Gastroesophageal sphincter (tissue), 4 donors: Measurements from ENCODE around the gene TUBB4B. TPM values are rescaled to one million over a fixed set of nuclear protein-coding genes. Genes with fewer than 3 reads are reported as not detected.
A peak's percentile ranks its signal among the peaks of the same experiment; 100 is the strongest.

Source experiments
- ATAC-seq: fragments of 150-250 bp; one replicate; pipeline ENCODE4 v1.9.1; 2016; ENCODE audit warnings: mild to moderate bottlenecking, moderate library complexity
- H3K27ac ChIP-seq, 4 donors: fragments of 200-600 bp; sonication (generic) in 3 of 4; 1 replicate in 3 of 4; 2 replicates in 1 of 4; pipeline ENCODE4 v1.5.1; 2016 to 2019
- H3K27me3 ChIP-seq: fragments of 200-600 bp; sonication (generic); one replicate; pipeline ENCODE4 v1.5.1; 2019
- H3K36me3 ChIP-seq, 2 donors: fragments of 200-600 bp; sonication (generic); one replicate each; pipeline ENCODE4 v1.5.1; 2019; ENCODE audit warnings: control low read depth in 1 of 2
- H3K4me1 ChIP-seq, 3 donors: fragments of 200-600 bp; sonication (generic); 1 replicate in 2 of 3; 2 replicates in 1 of 3; pipeline ENCODE4 v1.5.1; 2016 to 2019; ENCODE audit warnings: control low read depth in 2 of 3
- H3K4me3 ChIP-seq, 2 donors: fragments of 200-600 bp; sonication (generic); one replicate each; pipeline ENCODE4 v1.5.1; 2019; ENCODE audit warnings: mild to moderate bottlenecking in 1 of 2, moderate library complexity in 1 of 2
- H3K9me3 ChIP-seq, 3 donors: fragments of 200-600 bp; sonication (generic); one replicate each; pipeline ENCODE4 v1.5.1; 2017 to 2019; ENCODE audit warnings: control low read depth in 2 of 3
- EP300 ChIP-seq: sonication (generic); formaldehyde crosslinking; IDR thresholded peaks from one replicate; pipeline ENCODE4 v1.6.1; 2017; ENCODE audit warnings: antibody characterized with exemption, mild to moderate bottlenecking
- POLR2A ChIP-seq, 2 donors: fragments of 450-650 bp; IDR thresholded peaks; one replicate each; pipeline ENCODE4 v1.6.1; 2017; ENCODE audit warnings: antibody characterized with exemption in 2 of 2, mild to moderate bottlenecking in 2 of 2, moderate library complexity in 1 of 2
- POLR2AphosphoS5 ChIP-seq: sonication (generic); formaldehyde crosslinking; IDR thresholded peaks from one replicate; pipeline ENCODE4 v1.6.1; 2017; ENCODE audit warnings: antibody characterized with exemption
- WGBS, 2 donors: methylation state at CpG; one replicate each; pipeline ENCODE4 v1.1.5; 2018; ENCODE audit warnings: low coverage in 1 of 2; 5-methylcytosine and 5-hydroxymethylcytosine counted together
- total RNA-seq, 4 donors: library from RNA; depleted of rRNA; stranded (reverse); fragments of >200 nt; gene quantifications; one replicate each; pipeline ENCODE4 v1.1.0, GENCODE V29; 2016
- TF ChIP-seq, protein P1 (sequence below), 4 experiments: fragments of 200-600 bp in 2 of 4; fragments of 450-650 bp in 2 of 4; sonication (generic) in 1 of 4; IDR thresholded peaks; one replicate each; pipeline ENCODE4 v1.5.1; 2017 to 2019; ENCODE audit warnings: antibody characterized with exemption in 4 of 4, mild to moderate bottlenecking in 2 of 4, moderate library complexity in 2 of 4

The TUBB4B gene
- total RNA-seq, 4 donors from 2014 or later: 220 to 488 (median 265) TPM

DNA sequence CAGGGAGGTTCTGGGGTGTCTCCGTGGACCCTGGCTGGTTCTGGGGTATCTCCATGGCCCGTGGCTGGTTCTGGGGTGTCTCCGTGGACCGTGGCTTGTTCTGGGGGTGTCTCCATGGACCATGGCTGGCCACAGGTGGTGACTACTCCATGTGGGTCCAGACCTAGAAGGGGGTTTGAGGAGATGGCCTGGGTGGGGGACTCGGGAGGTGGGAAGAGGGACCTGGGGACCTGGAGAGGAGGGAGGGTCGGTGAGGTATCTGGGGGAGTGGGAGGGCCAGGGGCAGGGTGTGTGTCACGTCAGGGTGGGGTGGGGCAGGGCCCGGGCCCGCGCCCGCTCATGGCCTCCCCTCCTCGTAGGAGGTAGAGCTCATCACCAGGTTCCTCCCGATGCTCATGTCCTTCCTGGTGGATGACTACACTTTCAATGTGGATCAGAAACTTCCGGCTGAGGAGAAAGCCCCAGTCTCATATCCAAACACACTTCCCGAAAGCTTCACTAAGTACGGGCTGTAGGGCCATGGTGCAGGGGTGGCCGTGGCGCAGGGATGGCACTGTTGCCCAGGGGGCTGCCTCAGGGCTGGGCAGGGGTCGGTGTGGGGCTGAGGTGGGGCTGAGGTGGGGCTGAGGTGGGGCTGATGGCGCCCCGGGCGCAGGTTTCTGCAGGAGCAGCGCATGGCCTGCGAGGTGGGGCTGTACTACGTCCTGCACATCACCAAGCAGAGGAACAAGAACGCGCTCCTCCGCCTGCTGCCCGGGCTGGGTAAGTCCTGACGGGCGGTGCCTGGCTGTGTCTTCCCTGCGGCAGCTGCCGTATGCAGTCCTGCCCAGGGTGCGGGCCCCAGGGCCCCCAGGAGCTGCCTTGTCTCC, 25.7 kb downstream of the TUBB4B start:
- TF ChIP-seq POLR2AphosphoS5: no peak
- no peak for TF ChIP-seq EP300
- TF ChIP-seq, protein P1, sequence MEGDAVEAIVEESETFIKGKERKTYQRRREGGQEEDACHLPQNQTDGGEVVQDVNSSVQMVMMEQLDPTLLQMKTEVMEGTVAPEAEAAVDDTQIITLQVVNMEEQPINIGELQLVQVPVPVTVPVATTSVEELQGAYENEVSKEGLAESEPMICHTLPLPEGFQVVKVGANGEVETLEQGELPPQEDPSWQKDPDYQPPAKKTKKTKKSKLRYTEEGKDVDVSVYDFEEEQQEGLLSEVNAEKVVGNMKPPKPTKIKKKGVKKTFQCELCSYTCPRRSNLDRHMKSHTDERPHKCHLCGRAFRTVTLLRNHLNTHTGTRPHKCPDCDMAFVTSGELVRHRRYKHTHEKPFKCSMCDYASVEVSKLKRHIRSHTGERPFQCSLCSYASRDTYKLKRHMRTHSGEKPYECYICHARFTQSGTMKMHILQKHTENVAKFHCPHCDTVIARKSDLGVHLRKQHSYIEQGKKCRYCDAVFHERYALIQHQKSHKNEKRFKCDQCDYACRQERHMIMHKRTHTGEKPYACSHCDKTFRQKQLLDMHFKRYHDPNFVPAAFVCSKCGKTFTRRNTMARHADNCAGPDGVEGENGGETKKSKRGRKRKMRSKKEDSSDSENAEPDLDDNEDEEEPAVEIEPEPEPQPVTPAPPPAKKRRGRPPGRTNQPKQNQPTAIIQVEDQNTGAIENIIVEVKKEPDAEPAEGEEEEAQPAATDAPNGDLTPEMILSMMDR (IDR thresholded peaks at IDR 0.05): no peak
- TF ChIP-seq POLR2A (IDR thresholded peaks at IDR 0.05): no peak
- no peaks in the 10 kb centered on the region for H3K27me3 ChIP-seq
- no peak for ATAC-seq
- H3K4me3 ChIP-seq: no peak overlapping the region
- H3K36me3 ChIP-seq: peaks cover 0 to 82% of the 10 kb centered on the region in 2 donors
- H3K27ac ChIP-seq: no peak overlapping the region
- H3K4me1 ChIP-seq: peaks cover 0 to 33% (median 12%) of the 10 kb centered on the region in 3 donors
- WGBS, 2 donors: 88% methylated on average over 6 of the region's 34 CpGs; no CpG with 5 or more reads in 1 of the 2 donors
- H3K9me3 ChIP-seq: no peaks in the 10 kb centered on the region

DNA sequence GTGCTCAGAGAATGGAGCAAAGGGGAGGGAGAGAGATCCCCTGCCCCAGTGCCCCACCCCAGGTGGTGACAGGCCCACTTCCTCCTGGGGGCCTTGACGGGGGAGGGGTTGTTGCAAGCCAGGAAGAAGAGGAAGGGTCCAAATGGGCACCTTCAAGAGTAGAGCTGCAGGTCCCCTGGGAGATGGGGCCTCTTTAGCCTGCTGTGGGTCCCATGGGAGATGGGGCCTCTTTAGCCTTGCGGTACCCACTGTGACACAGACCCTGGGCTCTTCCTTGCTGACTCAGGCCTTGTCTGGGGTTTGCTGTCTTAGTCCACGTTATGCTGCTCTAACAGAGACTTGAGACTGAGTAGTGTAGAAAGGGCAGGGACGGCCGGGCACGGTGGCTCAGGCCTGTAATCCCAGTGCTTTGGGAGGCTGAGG, 26.9 kb downstream of the TUBB4B start:
- Histone ChIP-seq H3K36me3 (peaks cover 0 to 91% of the 10 kb centered on the region in 2 donors), H3K4me3 (no peak overlapping the region), H3K9me3 (no peaks in the 10 kb centered on the region), H3K27me3 (no peaks in the 10 kb centered on the region), H3K27ac (peak overlapping the region in 2 of 4 donors; percentile 37 to 49), H3K4me1 (peaks cover 0 to 25% (median 12%) of the 10 kb centered on the region in 3 donors)
- 61 to 89% methylated on average over 3 to 5 of the region's 6 CpGs for whole genome bisulfite sequencing, 2 donors
- no peak for ATAC-seq
- TF ChIP-seq POLR2AphosphoS5 (no peak), POLR2A (IDR thresholded peaks at IDR 0.05) (no peak), EP300 (no peak)
- TF ChIP-seq, protein P1 (IDR thresholded peaks at IDR 0.05): no peak

GRCh38 chr9:137268538-137269201, 27.6 kb downstream of the TUBB4B start:
- Histone ChIP-seq H3K4me1 (peaks cover 0 to 25% (median 12%) of the 10 kb centered on the region in 3 donors), H3K4me3 (no peak overlapping the region), H3K27ac (peak overlapping the region in 3 of 4 donors; percentile 49 to 65 (median 58)), H3K9me3 (no peaks in the 10 kb centered on the region), H3K27me3 (peaks cover 7% of the 10 kb centered on the region), H3K36me3 (peaks cover 0 to 90% of the 10 kb centered on the region in 2 donors)
- ATAC-seq: no peak
- TF ChIP-seq POLR2AphosphoS5: no peak
- no peak for TF ChIP-seq POLR2A (IDR thresholded peaks at IDR 0.05)
- TF ChIP-seq, protein P1 (IDR thresholded peaks at IDR 0.05): no peak
- TF ChIP-seq EP300: no peak
- WGBS, 2 donors: 66 to 69% methylated on average over 14 to 15 of the region's 19 CpGs

DNA sequence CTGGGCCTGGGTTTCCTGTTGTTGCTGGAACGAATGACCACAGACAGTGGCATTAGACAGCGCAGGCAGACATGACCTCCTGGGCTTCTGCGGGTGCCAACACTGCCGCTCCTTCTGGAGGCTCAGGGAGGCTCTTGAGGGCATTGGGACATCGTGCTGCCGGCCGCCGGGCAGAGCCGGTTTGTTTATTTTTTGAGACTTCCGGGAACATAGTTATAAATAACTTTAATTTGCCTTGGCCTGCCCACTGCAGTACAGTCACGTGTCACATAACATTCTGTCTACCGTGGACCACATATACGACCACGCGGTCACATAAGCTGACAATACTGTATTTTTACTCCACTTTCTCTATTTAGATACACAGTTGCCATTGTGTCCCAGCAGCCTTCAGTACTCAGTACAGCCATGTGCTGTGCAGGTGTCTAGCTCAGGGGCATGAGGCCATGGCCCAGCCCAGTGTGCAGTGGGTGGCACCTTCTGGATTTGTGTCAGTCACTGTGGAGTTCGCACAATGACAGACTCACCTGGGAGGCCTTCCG, 28.2 kb downstream of the TUBB4B start:
- Histone ChIP-seq H3K27me3 (peaks cover 13% of the 10 kb centered on the region), H3K36me3 (peaks cover 0 to 90% of the 10 kb centered on the region in 2 donors), H3K9me3 (no peaks in the 10 kb centered on the region), H3K4me1 (peaks cover 0 to 25% (median 12%) of the 10 kb centered on the region in 3 donors), H3K27ac (peak overlapping the region in 3 of 4 donors; percentile 49 to 65 (median 58)), H3K4me3 (no peak overlapping the region)
- 18 to 43% methylated on average over 11 to 12 of the region's 17 CpGs for WGBS, 2 donors
- TF ChIP-seq, protein P1 (IDR thresholded peaks at IDR 0.05): no peak
- TF ChIP-seq POLR2AphosphoS5 (peak; percentile 46), EP300 (no peak), POLR2A (IDR thresholded peaks at IDR 0.05) (no peak)
- ATAC-seq: peak; percentile 81
